Activated CD4-positive, alpha-beta T cell treated with anti-CD3 and anti-CD28 coated beads, Interleukin-2, Interleukin-4, amounts not matched to agents 100 ng/mL and 50 ng/mL, durations not matched to agents 16 hours and 8 hours (primary cell): ENCODE data around the gene PRR12.
A peak's percentile ranks its signal among the peaks of the same experiment; 100 is the strongest.

ENCODE experiments used
- DNase-seq: peaks from one replicate; pipeline ENCODE4 v3.0.0-alpha.2; 2020; ENCODE audit warnings: low spot score

The PRR12 gene

DNA sequence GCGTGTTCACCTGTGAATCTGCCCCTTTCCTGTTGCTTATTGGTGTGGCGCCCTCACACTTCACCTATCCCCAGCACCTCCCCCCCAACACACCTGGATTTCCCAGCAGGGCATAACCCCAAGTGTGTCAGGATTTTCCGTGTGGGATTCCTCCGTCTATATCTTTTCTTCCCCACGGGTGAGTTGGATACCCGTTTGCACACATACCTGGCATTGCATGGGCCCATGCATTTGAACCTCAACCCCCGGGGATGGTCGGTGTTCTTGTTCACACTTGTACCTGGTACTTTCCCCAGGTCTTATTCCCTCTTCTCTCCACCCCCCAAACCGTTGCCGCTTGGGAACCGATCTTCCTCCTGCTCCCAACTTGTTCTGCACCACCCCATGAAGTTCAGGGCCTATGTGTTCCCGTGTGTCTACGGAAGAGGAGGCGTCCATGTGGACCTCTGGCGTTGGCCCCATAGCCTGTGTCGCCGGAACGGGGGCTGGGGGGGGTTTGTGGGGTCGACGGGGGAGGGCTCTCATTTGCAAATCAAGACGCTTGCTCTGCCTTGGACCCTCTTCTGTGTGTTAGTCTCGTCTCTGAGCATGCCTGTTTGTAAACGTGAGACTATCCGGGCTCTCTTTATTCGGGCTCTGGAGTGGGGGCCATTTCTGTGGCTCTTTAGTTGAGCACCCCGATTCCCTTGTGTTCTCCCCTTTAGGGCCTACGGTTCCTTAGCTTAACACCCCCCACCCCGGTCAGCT is 1.7 kb downstream of the PRR12 start:
- peak; percentile 18 for DNase-seq

DNA sequence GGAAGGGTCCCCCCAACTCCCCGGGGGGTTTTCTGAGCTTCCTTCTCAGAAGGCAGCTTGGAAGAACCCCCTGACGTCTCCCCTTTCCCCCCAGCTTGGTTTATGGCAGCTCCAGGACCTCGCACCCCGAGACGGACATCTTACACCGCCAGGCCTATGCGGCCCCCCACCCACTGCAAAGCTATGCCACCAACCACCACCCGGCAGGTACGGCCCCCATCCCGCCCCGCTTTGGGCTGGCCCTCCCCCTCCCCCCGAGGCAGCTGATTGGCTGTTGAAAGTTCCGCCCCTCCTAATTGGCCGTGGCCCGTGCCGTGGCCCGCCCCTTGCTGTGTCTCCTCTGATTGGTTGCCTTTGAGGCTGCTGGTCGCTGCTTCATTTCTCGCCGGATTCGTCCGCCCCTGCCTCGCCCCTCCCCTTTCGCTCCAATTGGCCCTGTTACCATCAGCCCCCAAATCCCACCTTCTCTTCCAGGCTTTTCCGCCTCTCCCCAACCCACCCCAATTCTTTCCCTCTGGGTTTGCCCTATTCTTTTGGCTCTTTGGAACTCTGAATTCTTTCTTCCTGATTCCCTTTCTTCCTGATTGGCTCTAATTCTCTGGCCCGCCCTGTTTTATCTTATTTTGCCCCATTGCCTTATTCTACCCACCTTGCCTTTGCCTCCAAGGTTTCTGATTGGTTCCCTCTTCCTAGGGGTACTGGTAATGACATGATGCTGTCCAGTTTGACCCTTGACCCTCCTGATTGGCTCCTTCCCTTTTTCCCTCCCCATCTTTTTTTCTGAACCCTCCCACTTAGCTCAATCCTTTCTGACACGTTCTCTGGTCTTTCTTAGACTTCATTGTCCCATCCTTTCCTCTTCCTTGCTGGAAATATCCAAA is 2.5 kb downstream of the PRR12 start:
- DNase-seq: peak; percentile 97

- no peak for DNase-seq
Observed at GRCh38 chr19:49594157-49594992, 3.4 kb downstream of the PRR12 start.

GRCh38 chr19:49594993-49595818 is 4.2 kb downstream of the PRR12 start:
- no peak for DNase-seq

DNA sequence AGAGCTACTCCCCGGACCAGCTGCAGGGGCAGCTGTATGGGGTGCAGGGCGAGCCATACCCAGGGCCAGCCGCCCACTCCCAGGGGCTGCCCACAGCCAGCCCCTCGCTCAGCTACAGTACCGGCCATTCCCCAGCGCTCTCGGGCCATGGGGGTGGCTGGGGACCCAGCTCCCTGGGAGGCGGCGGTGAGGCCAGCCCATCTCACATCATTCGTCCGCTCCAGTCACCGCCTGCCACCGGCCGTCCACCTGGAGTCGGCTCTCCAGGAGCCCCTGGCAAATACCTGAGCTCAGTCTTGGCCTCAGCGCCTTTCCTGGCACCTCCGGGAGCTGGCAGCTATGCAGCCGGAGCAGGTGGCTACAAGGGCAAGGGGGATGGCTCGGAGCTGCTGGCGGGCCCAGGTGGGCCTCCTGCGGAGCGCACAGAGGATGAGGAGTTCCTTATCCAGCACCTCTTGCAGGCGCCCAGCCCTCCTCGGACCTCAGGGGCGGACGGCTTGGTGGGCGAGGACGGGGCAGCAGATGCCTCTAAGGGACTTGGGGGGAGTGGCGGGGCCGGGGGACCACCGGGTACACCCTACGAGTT is 4.9 kb downstream of the PRR12 start:
- DNase-seq: no peak

GRCh38 chr19:49596407-49596806 is 5.4 kb downstream of the PRR12 start:
- no peak for DNase-seq

- DNase-seq: no peak
Observed at GRCh38 chr19:49596954-49597702, 6.1 kb downstream of the PRR12 start.

DNA sequence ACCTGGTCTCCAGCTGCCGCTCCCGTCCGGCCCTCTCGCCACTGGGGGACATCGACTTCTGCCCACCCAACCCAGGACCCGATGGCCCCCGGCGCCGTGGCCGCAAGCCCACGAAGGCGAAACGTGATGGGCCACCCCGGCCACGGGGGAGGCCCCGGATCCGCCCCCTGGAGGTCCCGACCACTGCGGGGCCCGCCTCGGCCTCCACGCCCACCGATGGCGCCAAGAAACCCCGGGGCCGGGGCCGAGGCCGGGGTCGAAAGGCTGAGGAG is 6.7 kb downstream of the PRR12 start:
- no peak for DNase-seq

DNA sequence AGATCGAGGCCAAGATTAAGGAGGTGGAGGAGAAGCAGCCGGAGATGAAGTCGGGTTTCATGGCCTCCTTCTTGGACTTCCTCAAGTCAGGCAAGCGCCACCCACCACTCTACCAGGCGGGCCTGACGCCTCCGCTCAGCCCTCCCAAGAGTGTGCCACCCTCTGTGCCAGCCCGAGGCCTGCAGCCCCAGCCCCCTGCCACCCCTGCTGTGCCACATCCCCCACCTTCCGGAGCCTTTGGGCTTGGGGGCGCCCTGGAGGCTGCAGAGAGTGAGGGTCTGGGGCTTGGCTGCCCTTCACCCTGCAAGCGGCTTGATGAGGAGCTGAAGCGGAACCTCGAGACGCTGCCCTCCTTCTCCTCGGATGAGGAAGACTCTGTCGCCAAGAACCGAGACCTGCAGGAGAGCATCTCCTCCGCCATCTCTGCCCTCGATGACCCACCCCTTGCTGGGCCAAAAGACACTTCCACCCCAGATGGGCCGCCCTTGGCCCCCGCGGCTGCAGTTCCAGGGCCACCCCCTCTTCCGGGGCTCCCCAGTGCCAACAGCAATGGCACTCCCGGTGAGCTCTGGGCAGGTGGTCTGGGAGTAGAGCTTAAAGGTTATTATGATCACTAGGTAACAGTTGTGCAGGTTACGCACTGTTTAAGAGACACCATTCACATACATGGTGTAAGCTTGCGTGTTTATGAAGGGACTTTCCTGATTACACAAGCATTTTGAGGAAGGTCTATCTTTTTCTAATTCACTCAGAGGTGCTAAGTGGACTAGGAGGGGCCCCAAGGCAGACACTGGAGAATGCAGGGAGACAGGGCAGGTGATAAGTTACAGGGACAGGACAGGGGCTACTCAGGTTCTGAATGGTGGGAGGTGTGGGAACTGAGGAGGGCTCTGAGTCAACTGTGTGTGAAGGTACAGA is 8.7 kb downstream of the PRR12 start:
- DNase-seq: no peak

DNA sequence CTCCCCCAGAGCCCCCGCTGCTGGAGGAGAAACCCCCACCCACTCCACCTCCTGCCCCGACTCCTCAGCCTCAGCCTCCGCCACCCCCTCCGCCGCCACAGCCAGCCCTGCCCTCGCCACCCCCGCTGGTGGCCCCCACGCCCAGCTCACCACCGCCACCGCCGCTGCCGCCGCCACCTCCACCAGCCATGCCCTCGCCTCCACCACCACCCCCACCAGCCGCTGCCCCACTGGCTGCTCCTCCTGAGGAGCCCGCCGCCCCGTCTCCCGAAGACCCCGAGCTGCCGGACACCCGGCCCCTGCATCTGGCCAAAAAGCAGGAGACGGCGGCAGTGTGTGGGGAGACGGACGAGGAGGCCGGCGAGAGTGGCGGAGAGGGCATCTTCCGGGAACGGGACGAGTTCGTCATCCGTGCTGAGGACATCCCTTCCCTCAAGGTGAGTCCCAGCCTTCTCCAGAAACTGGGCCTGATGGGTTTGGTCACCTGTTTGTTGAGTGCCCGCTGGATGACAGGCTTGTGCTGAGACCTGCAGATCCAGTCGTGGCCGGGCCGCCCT is 10.6 kb downstream of the PRR12 start:
- DNase-seq: no peak

DNA sequence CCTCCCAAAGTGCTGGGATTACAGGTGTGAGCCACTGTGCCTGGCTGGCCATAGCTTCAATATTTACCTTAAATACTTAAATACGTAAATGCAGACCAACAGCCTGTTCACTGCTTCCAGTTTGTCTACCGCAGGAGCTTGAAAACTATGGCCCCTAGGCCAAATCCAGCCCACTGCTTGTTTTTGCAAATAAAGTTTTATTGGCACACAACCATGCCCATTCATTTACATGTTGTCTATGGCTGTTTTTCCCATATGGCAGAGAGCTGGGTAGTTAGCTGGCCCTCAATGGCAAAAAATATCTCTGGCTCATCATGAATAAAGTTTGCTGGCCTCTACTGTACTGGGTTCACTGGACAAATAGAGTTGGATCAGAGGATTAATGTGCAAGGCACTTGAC is 11.8 kb downstream of the PRR12 start:
- no peak for DNase-seq

GRCh38 chr19:49605605-49606004 is 14.6 kb downstream of the PRR12 start:
- no peak for DNase-seq

- DNase-seq: no peak
Observed at GRCh38 chr19:49609499-49610092, 18.6 kb downstream of the PRR12 start.

DNA sequence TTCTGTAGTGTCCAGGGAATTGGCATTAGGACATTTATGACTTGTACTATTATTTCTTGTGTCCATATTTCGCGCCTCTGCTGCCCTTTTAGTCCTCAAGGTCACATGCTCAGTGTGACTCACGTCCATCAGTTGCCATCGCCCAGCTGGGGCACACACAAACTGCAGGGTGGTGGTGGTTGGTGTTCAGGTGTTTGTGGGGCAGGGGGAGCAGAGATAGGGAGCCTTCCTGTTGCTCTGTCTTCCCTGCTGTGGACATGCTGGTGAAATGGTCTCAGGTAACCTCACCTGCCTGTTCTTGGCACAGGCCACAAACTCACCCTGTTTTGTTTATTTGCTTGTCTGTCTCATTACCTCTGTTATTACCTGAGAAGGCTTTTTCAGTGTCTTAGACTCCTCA is 22.4 kb downstream of the PRR12 start:
- no peak for DNase-seq

DNA sequence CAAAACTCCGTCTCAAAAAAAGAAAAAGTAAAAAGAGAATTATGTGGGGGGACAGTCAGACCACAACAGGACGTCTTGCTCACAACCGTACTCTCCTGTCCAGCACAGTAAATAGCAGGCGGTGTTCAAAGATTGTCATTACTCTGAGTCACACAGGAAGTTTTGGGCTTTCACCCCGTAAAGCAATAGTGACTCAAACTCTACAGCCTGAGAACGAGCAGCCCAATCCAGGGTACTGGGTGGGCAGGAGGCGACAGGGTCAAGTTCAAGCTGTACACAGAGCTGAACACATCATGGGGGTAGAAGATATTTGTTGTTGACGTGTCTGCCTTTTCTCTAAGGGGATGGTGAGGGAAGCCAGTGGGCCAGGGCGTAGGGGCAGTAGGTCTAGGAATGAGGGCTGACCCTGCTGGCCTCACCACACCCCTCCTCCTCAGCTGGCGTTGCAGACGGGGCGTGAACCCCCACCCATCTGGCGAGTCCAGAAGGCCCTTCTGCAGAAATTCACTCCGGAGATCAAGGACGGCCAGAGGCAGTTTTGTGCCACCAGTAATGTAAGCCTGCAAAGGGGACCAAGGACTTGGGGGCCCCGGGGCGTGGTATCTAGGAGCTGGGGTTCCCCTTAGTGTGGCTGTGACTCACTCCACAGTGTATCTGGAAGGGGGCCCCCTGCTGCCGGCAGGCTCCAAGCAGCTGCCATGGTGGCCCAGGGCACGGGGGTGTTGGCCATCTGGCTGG is 23.3 kb downstream of the PRR12 start:
- peak; percentile 56 for DNase-seq

GRCh38 chr19:49615861-49616260 is 24.9 kb downstream of the PRR12 start:
- no peak for DNase-seq

DNA sequence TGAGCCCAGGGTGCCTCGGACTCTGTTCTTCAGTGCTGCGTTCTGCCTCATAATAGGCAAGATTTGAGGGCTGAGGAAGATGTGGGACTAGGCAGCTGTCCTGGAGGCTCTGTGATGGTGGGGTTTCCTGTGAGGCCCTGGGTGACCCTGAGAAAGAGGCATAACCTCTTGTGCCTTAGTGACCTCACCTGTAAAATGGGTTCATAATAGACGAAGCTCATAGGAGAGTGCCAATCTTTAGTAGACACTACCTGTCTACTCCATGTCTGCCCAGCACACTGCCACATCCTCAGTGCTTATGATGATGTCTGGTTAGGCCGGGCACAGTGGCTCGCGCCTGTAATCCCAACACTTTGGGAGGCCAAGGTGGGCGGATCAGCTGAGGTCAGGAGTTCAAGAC is 25.6 kb downstream of the PRR12 start:
- DNase-seq: no peak

- DNase-seq: no peak
Observed at GRCh38 chr19:49616945-49617344, 26.0 kb downstream of the PRR12 start.
